Muscle of back (tissue), 11 donors: ENCODE results near the gene PTGER1. TPM values are rescaled to one million over a fixed set of nuclear protein-coding genes. Genes with fewer than 3 reads are reported as not detected.

Source experiments
- DNase-seq, 3 donors: peaks; one replicate each; pipeline versions ENCODE4 v3.0.0 to v3.0.0-alpha.2; 2013
- polyA plus RNA-seq, 10 donors: library from polyadenylated mRNA; unstranded; fragments of 120-200 nt; gene quantifications; one replicate each; pipeline ENCODE4 v1.2.1, GENCODE V29; 2013; ENCODE audit not compliant: insufficient read length in 10 of 10

Gene PTGER1
- polyA plus RNA-seq, 10 donors: not detected

DNA sequence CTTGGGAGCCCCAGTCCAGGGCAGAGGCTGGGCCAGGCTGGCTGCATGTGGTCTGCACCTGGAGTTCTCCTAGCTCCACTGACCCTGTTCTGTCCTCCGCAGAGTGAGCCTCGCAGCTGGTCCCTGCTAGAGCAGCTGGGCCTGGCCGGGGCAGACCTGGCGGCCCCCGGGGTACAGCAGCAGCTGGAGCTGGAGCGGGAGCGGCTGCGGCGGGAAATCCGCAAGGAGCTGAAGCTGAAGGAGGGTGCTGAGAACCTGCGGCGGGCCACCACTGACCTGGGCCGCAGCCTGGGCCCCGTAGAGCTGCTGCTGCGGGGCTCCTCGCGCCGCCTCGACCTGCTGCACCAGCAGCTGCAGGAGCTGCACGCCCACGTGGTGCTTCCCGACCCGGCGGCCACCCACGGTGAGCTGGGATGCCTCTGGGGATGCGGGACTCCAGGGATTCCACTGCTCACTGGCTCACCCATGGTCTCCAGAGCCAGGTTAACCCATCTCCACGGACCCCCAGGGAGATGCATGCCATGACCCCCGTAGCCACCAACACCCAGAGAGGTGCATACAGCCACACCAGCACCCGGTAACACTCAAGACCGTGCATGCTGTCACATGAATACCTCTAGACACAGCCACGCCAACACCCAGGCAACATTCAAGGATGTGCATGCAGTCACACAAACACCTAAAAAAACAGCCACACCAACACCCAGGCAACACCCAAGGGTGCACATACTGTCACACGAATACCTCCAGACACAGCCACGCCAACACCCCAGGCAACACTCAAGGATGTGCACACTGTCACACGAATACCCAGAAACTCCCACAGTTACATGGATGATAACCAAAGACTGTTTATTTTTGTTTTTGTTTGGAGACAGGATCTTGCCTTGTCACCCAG is 33.9 kb downstream of the PTGER1 start:
- peak in 2 of 3 donors; percentile 32 to 81 for DNase-seq

DNA sequence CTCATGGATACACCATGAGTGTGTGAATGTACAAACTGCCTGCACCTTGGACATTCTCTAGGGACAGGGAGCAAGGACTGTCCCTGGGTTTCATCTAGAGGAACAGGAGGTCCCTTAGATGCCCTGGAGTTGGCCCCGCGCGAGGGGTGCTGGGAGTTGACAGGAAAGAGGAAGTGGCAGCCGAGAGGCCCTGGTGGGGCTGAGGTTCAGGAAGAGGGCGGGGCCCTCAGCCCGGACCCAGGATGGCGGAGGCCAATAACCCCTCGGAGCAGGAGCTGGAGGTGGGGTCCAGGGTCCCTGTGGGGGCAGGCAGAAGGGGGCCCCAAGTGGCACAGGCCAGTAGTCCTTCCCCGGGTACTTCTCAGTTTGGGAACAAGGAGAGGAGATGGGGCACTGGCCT is 35.1 kb downstream of the PTGER1 start:
- peak in 2 of 3 donors; percentile 30 to 68 for DNase-seq

DNA sequence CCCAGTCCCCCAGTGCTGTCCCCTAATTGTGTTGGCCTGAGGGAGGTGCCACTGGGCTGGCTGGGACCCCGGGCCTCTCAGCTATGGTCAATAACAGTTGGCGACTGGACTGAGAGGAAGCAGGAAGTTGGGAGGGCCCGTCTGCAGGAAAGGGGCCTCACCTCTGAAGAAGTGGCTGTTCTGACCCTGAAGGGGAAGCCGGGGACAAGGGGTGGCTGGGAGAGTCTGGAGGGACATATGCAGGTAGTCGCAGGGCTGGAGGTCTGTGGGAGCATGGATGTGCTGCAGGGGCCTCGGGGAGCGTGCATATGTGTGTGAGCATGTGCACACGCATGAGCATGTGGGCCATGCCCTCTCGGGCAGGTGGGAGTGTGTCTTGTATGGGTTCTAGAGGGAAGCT is 36.1 kb downstream of the PTGER1 start:
- no peak for DNase-seq

DNA sequence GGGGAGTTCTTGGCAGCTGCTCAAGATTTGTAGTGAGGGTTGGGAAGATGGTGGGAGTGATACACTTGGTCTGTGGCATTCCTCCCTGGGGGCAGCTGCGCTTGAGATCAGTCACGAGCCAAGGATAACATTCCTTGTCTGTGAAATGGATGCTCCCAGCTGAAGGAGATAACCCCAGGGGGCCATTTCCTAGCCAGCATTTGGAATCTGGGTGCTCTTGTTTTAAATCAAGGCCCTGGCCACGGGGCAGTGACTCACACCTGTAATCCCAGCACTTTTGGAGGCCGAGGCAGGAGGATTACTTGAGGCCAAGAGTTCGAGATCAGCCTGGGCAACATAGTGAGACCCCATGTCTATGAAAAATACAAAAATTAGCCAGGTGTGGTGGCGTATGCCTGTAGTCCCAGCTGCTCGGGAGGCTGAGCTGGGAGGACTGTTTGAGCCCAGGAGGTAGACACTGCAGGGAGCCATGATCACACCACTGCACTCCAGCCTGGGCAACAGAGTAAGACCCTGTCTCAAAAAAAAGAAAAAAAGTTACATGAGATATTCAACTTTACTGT is 37.5 kb downstream of the PTGER1 start:
- DNase-seq: no peak

DNA sequence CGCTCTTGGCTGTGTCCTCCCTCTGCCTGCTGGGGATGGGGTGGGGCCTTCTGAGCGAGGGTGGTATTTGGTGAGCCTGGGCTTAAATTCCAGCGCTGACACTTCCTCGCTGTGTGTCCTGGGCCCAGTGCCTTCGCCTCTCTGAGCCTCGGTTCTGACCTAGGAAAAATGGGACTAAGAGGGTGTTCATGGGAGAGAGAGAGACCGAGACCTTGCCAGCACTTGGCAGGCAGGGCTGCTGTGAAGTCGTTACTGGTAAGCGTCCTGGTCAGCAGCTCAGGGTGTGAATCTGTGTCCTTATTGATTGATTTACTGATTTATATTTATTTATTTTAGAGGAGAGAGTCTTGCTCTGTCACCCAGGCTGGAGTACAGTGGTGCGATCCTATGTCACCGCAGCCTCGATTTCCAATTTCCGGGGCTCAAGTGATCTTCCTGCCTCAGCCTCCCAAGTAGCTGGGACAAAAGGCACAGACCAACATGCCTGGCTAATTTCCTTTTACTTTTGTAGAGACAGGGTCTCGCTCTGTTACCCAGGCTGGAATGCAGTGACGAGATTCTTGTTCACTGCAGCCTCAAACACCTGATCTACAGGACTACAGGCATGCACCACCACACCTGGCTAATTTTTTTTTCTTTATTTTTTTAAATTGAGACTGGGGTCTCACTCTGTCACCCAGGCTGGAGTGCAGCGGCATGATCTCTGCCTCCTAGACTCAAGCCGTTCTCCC is 39.7 kb downstream of the PTGER1 start:
- no peak for DNase-seq

DNA sequence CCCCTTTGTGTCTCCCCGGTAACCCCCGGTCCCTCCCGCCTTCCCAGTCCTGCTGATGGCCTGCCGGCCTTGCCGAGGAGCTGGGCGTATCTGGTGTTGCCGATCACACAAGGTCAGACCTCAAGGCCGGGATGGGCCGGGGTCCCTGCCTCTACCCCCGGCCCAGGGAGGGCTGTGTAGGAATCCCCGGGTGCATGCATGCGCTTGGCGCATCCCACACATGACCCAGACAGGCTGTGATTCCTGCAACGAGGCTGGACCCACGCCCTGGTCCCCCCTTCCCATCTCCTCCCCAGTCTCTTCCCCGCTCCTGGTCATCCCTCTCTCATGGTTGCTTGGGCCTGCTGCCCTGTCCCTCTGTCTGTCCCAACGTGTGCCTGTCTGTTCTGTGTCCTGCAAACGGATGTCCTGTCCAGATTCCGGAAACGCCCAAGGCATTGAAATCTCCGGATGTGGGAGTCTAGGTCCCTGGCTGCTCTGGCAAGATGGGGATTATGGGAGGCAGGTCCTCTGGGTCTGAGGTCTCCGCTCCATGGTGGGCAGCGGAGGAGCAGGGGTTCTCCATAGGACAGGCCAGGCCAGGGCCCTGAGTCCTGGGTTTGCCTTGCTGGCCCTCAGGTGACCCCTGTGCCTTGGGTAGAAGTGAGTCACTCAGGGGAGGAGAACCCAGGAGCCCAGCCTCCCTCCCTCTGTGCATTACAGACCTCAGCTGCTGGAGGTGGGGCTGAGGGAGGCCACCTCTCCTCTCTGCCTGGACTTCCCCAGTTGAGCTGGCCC is 40.4 kb downstream of the PTGER1 start:
- peak in 1 of 3 donors; percentile 49 for DNase-seq

DNA sequence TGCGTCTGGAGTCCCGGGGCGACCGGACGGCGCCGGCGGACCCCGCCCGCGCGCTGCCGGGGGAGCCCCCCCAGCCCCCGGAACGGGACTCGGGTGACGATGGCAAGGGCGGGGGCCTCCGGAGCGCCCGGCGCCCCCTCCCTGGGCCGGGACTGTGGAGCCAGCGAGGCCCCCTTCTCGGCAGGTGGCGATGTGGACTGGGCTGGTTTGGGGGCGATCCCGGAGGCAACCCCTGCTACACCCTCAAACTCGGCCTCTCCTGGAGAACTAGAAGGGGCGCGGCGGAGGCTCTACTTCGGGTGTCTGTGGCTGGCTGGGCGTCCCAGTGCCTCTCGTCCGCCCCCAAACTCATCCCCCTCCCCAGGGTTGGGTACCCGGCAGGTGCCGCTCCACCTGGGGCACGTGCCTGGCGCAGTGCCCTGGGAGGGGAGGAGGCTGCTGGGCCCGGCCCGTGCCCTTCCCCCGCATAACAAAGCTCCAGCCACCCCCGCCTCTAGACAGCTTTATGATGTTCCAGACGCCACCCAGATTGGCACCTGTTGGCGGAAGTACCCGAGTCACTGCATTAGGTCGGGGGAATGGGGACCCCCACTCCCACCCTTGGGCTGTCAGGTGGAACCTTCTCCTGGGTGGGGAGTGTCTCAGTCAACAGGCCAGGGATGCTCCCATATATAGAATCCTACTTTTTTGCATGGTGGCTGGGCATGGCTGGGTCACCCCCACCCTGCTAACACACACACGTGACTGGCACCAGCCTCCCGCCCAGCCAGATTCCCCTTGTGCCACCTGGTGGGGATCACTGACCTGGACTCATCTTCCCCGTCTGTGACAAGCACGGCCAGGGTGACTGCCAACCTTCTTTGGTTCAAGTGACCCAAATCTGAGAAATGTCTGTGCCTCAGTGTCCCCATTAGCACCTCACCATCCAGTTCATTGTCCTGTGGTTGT is 41.3 kb downstream of the PTGER1 start:
- DNase-seq: peak in 1 of 3 donors; percentile 58

DNA sequence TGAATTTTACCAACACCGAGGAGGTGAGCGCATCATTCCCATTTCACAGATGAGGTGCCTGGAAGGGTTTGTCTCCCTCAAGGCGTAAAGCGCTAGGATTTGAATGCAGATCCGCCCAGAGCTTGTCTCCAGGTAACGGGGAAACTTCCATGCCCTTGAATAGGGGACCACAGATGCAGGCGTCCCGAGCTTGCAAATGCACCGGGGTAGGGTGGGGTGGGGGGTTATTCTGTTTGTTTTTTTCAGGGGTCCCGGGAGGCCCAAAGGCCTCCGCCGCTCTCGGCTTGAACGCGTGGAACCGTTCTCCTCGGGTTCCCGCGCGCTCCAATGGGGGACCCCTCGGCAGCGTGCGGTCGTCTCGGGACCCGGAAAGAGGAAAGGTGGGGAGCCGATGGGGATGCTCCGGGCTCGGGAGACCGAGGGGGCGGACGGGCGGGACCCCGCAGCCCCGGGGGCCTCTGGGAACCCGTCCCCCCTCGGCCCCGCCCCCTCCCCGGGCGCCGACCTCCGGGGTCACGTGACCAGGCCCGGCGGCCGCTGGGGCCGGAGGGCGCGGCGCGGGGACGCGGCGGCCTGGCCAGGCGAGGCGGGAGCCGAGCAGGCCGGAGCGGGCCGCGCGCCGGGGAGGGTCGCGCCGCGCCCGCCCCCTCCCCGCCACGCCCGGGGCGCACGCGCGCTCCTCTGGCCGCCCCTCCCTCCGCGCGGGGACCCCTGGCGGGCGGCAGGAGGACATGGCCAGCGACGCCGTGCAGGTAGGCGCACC is 42.2 kb downstream of the PTGER1 start, which contains the start of gene PKN1:
TSS of gene PKN1 (plus strand) at position 516 of the 763 bp plus-strand sequence. CDS start at position 732, 216 bp downstream.
- peak in 2 of 3 donors; percentile 66 to 80 for DNase-seq

DNA sequence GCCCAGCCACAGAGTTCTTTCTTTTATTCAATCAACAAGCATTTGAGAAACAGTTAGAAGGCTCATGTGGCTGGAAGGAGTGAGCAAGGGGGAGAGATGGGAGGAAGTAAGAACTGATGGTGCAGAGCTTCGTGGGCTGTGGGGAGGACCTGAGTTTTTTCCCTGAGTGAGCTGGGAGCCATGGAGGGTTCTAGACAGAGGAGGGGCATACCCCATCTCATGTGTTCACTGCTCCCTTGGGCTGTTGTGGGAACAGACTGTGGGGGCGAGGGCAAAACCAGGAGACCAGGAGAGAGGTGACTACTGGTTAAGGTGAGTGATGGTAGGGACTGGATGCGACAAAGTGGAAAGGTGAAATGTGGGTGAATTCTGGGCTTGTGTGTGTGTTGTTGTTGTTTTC is 44.4 kb downstream of the PTGER1 start:
- DNase-seq: no peak

DNA sequence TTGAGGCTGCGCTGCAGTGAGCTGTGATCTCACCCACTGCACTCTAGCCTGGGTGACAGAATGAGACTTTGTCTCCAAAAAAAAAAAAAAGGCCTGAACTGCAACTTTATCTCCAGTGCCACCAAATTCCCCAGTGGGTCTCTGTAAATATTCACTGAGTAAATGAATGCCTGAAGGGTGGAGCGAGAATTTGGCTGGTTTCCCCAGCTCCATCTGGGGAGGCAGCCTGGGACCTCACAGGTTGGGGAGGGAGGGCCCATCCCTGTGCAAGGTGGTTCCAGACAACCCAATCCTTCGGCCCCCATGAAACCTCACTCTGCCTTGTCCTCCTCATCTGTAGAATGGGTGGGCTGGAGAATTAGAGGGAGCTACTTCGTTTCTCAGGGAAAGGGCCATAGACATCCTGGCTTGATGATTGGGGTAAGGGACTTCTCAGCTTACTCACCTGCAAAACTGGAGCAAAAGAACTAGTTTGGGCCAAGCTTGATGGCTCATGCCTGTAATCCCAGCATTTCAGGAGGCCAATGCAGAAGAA is 46.2 kb downstream of the PTGER1 start:
- no peak for DNase-seq

DNA sequence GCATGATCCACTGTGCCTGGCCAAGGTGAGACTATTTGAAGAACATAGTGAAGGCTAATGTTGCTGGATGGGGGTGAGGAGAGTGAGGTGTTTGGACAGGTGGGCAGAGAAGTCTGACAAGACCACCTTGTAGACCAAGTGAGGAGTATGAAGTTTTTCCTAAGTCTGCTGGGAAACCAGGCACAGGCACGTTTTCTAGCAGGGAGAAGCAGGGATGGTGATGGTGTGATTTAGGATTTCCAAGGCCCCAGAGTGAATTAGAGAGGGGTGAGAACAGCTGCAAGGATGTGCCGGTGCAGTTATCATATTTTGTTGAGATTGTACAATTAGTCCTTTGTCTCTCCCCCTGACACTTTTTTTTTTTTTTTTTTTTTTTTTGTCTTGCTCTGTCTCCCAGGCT is 47.7 kb downstream of the PTGER1 start:
- DNase-seq: no peak

DNA sequence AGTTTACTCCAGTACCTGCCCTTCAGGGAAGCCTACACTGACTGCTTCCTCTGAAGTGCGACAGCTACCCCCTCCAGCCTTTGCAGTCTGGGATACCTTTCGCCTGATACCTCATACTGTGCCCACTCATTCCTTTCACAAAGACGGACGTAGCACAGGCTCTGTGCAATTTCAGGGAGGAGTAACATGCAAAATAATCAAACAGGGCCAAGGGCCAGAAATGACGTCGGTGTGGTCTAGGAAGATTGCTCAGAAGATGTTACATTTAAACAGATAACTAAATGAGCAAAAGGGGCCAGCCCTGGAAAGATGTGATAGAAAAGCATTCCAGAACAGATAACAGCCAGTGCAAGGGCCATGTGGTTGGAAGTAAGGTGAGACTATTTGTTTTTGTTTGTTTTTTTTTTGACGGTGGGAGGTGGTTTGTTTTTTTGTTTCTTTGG is 49.4 kb downstream of the PTGER1 start:
- DNase-seq: no peak

Other genes with a start within 250 kb of the PTGER1 start
- 10 to 100 TPM; 34.0 to 69.2 (median 46.9) TPM for gene ADGRE5, start 93.9 kb downstream of the PTGER1 start, polyA plus RNA-seq
- 10 to 100 TPM; 34.2 to 51.9 (median 42.4) TPM for gene DDX39A, start 56.0 kb downstream of the PTGER1 start, polyA plus RNA-seq
- 10 to 100 TPM; 50.7 to 78.8 (median 61.3) TPM for gene PKN1, start 42.0 kb downstream of the PTGER1 start, polyA plus RNA-seq
- gene GIPC1, start 20.8 kb upstream of the PTGER1 start, polyA plus RNA-seq: 10 to 100 TPM; 32.6 to 57.8 (median 40.7) TPM
- 100 to 1,000 TPM in 1 of 10 donors, 10 to 100 TPM in 9; 65.2 to 106 (median 74.9) TPM for gene DNAJB1, start 43.0 kb upstream of the PTGER1 start, polyA plus RNA-seq
- 100 to 1,000 TPM in 8 of 10 donors, 10 to 100 TPM in 2; 72.1 to 120 (median 103) TPM for gene TECR, start 54.2 kb upstream of the PTGER1 start, polyA plus RNA-seq
- 100 to 1,000 TPM in 7 of 10 donors, 10 to 100 TPM in 3; 89.7 to 158 (median 111) TPM for gene NDUFB7, start 96.7 kb upstream of the PTGER1 start, polyA plus RNA-seq
- gene CLEC17A, start 107.7 kb upstream of the PTGER1 start, polyA plus RNA-seq: under 1 TPM in 6 of 10 donors, not detected in 4; 0.05 to 0.21 (median 0.12) TPM
- gene ADGRE3, start 199.5 kb upstream of the PTGER1 start, polyA plus RNA-seq: under 1 TPM in 1 of 10 donors, not detected in 9; 0.05 TPM
- 10 to 100 TPM; 11.8 to 28.5 (median 16.0) TPM for gene ZNF333, start 214.7 kb upstream of the PTGER1 start, polyA plus RNA-seq